GM12875 (cell line): ENCODE results near the gene WBP4.

ENCODE experiments used
- H3K4me3 ChIP-seq: one replicate; pipeline ENCODE4 v1.5.1; 2011; ENCODE audit warnings: low read depth, low read length, control low read depth
- TF ChIP-seq, protein P1 (sequence below): IDR thresholded peaks from 2 replicates; pipeline ENCODE4 v1.5.1; 2011; ENCODE audit warnings: low read depth, mild to moderate bottlenecking, control low read depth, inconsistent platforms, low read length, moderate library complexity, borderline replicate concordance; ENCODE audit not compliant: insufficient read depth

WBP4 gene

DNA sequence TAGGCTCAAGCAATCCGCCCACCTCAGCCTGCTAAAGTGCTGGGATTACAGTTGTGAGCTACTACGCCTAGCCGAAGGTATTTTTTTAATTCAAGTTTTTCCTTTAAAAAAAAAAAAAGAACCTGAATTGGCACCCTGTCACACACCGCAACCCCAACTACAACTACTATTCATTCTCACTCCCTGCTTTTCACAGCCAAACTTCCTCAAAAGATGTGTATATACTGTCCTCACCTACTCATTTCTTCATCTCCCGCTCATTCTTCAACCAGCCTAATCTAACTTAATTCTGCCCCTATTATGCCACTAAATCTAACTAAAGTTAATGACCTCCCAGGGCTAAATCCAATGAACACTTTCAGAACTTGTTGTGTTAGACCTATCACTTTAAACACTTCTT, 12.7 kb upstream of the WBP4 start:
- H3K4me3 ChIP-seq = no peak overlapping the region
- TF ChIP-seq, protein P1, sequence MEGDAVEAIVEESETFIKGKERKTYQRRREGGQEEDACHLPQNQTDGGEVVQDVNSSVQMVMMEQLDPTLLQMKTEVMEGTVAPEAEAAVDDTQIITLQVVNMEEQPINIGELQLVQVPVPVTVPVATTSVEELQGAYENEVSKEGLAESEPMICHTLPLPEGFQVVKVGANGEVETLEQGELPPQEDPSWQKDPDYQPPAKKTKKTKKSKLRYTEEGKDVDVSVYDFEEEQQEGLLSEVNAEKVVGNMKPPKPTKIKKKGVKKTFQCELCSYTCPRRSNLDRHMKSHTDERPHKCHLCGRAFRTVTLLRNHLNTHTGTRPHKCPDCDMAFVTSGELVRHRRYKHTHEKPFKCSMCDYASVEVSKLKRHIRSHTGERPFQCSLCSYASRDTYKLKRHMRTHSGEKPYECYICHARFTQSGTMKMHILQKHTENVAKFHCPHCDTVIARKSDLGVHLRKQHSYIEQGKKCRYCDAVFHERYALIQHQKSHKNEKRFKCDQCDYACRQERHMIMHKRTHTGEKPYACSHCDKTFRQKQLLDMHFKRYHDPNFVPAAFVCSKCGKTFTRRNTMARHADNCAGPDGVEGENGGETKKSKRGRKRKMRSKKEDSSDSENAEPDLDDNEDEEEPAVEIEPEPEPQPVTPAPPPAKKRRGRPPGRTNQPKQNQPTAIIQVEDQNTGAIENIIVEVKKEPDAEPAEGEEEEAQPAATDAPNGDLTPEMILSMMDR = no peak

DNA sequence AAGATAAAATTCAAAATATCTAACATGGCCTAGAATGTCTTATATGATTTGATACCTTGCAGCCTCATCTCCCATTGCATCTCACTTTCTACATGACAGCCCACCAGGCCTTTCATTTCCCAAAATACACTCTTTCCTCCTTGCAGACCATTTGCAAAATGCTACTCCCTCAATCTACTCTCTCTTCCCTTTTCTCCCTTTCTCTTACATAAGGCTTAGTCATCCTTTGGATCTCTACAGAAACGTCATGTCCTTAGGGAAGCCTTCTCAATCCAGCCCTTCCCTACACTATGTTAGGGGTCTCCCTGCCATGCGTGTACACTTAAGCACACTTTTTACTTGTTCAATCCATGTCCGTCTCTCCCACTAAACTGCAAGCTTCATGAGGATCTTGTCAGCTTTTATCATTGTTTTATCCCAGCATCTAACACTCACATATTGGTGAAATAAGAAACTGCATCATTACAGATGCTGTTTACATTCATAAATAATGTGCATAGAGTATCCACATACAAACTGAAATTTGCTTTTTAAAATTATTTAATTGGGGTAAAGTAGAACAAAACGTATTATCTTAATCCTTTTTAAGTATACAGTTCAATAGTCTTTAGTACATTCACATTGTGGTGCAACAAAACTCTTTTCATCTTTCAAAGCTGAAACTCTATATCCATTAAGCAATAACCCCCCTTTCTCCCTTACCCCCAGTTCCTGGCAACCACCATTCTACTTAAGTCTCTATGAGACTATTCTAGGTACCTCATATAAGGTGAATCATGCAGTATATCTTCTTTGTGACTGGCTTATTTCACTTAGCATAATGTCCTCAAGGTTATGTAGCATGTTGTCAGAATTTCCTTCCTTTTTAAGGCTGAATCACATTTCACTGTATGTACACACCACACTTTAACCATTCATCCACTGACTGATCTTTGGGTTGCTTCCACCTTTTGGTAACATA, 11.5 kb upstream of the WBP4 start:
- H3K4me3 ChIP-seq = no peak overlapping the region
- TF ChIP-seq, protein P1 = no peak

DNA sequence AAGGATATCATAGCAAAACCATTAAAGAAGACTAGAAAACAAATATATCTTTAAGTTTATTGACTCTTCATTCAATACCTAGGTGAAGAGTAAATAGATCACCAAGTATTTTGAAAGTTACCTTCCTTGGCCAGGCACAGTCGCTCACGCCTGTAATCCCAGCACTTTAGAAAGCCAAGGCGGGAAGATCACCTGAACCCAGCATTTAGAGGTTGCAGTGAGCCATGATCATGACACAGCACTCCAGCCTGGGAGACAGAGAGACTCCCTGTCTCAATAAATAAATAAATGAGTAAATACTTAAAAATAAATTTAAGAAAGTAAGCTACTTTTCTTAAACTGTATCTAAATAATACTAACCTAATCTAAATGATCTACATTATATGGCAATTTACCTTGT, 8.9 kb upstream of the WBP4 start:
- TF ChIP-seq, protein P1 = no peak
- H3K4me3 ChIP-seq = no peak overlapping the region

DNA sequence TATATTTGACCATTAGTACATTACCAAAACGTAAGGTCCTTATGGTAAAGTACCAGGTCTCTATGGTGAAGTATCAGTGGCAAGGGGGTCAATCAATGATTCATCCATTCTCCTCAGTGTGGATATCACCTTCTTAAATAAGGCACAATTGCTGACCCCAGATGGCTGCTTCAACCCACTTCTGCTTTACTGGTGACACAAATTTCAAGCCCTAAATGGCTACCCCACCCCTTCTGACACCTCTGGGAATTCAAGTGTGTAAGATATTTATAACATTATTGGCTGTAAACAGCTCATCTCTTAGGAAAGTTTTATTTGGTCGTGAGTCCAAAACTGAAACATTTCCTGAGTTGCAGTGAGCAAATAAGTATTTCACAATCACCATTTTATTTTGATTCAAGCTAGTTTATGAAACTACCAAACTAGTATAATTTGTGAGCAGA, 7.9 kb upstream of the WBP4 start:
- TF ChIP-seq, protein P1 = no peak
- no peak overlapping the region for H3K4me3 ChIP-seq

DNA sequence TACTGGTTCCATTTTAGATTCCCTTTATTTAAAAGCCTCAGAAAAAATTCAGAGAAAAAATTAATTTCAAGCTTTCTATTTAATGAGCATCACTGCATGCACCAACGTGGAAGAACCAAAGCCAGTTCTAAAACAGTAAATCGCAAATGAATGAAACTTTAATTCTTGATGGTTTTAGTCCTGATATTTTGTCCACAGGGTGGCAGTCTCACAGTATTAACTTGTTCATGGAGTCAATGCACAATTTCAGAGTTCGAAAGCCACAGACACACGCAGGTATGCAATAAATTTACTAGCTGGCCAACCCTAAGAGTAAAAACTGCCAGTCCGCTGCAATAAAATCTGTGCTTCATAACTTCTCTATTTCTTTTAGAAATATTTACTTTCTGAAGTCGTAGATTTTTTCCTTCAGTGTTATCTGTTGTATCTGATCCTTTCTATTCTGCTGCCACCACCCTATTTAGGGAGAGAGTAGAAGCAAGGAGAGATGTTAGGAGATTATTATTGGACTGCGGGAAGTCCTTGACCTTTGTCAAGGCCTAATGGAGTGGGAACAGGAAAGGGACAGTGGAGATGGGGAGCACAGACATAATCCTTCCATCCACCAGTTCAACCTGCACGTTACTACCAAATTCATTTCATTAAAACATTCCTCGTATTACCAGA, 7.0 kb upstream of the WBP4 start:
- TF ChIP-seq, protein P1 = peak; percentile 36; the same call in 1 of the 2 replicates
- no peak overlapping the region for H3K4me3 ChIP-seq

DNA sequence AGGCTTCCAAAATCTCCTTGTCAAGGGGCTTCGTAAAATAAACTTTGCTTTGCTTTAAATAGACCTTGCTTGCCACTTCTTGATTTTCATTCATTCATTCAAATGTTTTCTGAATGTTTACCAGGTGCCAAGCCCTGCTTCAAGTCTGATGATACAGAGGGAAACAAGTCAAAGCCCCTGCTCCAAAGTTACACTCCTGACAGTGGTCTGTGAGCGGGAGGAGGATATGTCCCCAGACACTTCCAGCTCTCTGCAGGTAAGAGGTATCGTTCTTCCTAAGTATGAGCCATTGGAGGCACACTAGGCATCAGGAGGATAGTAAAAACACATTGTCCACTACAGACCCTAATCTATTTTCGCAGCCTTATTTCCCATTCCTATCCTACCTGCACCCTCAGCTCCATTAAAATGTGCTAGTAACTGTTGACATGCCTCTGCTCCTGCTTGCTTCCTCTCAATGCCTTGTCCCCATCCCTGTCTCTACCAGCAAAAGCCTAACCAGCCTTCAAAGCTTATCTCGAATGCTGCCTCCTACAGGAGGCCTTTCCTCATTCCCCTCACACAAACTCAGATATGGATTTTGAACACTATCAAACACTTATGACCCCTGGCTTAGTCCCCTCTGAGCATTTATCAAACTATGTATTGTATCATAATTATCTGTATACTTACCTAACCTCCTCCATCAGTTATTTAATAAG, 6.2 kb upstream of the WBP4 start:
- H3K4me3 ChIP-seq = no peak overlapping the region
- TF ChIP-seq, protein P1 = peak; percentile 39; the same call in 1 of the 2 replicates
